Naive thymus-derived CD8-positive, alpha-beta T cell (primary cell): ENCODE measurements around the gene PGM2L1. TPM values are rescaled to one million over a fixed set of nuclear protein-coding genes. Genes with fewer than 3 reads are reported as not detected.
"Not testable (repeated sequence)": the region's sequence is repeated elsewhere in the genome, so short reads cannot be mapped to it uniquely, and the experiment has no call there.

Source experiments
- ATAC-seq, 2 donors: fragments of 150-1000 bp; cut with Tn5 transposase in 1 of 2; sonication (Bioruptor Pico), chemical (Tn5 transposase) in 1 of 2; 1 replicate in 1 of 2; 2 replicates in 1 of 2; pipeline ENCODE4 v1.10.0; 2021; ENCODE audit warnings: mild to moderate bottlenecking in 2 of 2, moderate library complexity in 2 of 2
- POLR2A ChIA-PET: fragments of 350-600 bp; sonication (Branson Sonifier 250); formaldehyde crosslinking; loops from one replicate; lab custom pipeline; 2021; ENCODE audit warnings: antibody characterized with exemption; lab: Charles Lee
- DNase-seq, 10 donors: peaks; one replicate each; pipeline versions ENCODE4 v3.0.0 to v3.0.0-alpha.2; 2020 to 2022
- H3K27ac Mint-ChIP-seq, 10 donors: one replicate each; pipeline ENCODE4 v1.8.0; 2020 to 2022; ENCODE audit warnings: mild to moderate bottlenecking in 10 of 10, mixed read lengths in 10 of 10, moderate library complexity in 4 of 10, inconsistent platforms in 1 of 10
- H3K27me3 Mint-ChIP-seq, 5 donors: one replicate each; pipeline ENCODE4 v1.8.0; 2021 to 2022; ENCODE audit warnings: mixed read lengths in 5 of 5
- H3K36me3 Mint-ChIP-seq, 3 donors: one replicate each; pipeline ENCODE4 v1.8.0; 2020 to 2022; ENCODE audit warnings: mixed read lengths in 3 of 3, mild to moderate bottlenecking in 2 of 3, inconsistent platforms in 1 of 3
- H3K4me1 Mint-ChIP-seq, 4 donors: one replicate each; pipeline ENCODE4 v1.8.0; 2021 to 2022; ENCODE audit warnings: mixed read lengths in 4 of 4
- H3K4me3 Mint-ChIP-seq, 10 donors: one replicate each; pipeline ENCODE4 v1.8.0; 2020 to 2022; ENCODE audit warnings: mild to moderate bottlenecking in 10 of 10, mixed read lengths in 10 of 10, moderate library complexity in 6 of 10, inconsistent platforms in 1 of 10
- H3K9me3 Mint-ChIP-seq, 9 donors: one replicate each; pipeline ENCODE4 v1.8.0; 2020 to 2022; ENCODE audit warnings: mixed read lengths in 9 of 9, mild to moderate bottlenecking in 3 of 9, inconsistent platforms in 1 of 9, moderate library complexity in 1 of 9
- polyA plus RNA-seq, 3 donors: library from polyadenylated mRNA; unstranded; fragments of 300-500 nt; fragmentation: Illumina TruSeq; gene quantifications; one replicate each; pipeline ENCODE4 v1.2.3, GENCODE V29; 2021
- total RNA-seq, 8 experiments: library from RNA in 2 of 8; stranded (reverse) in 2 of 8; gene quantifications; one replicate each; pipeline ENCODE4 v1.2.3 and lab custom pipeline; 2021 to 2026

PGM2L1 gene
- total and polyA plus RNA-seq, 5 experiments from 2014 or later, result 2.8 to 11.5 (median 2.9) TPM

DNA sequence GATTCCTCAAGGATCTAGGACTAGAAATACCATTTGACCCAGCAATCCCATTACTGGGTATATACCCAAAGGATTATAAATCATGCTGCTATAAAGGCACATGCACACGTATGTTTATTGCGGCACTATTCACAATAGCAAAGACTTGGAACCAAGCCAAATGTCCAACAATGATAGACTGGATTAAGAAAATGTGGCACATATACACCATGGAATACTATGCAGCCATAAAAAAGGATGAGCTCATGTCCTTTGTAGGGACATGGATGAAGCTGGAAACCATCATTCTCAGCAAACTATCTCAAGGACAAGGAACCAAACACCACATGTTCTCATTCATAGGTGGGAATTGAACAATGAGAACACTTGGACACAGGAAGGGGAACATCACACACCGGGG lies 32.4 kb downstream of the PGM2L1 start:
- H3K36me3 Mint-ChIP-seq, result peaks cover 6 to 52% (median 34%) of the 10 kb centered on the region in 3 donors
- H3K4me1 Mint-ChIP-seq, H3K4me3 Mint-ChIP-seq, H3K27ac Mint-ChIP-seq, ATAC-seq, POLR2A ChIA-PET, H3K9me3 Mint-ChIP-seq, H3K27me3 Mint-ChIP-seq, DNase-seq: not testable (repeated sequence)

DNA sequence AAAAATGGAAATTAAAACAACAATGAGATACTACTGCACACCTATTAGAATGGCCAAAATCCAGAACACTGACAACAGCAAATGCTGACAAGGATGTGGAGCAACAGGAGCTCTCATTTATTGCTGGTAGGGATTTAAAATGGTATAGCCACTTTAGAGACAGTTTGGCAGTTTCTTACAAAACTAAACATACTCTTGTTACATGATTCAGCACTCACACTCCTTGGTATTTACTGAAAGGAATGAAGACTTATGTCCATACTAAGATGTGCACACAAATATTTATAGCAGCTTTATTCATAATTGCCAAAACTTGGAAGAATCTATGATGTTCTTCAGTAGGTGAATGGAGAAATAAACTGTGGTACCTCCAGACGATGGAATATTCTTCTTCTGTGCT lies 40.8 kb downstream of the PGM2L1 start:
- no peaks in the 10 kb centered on the region for H3K27me3 Mint-ChIP-seq
- H3K27ac Mint-ChIP-seq, result no peak overlapping the region
- H3K4me1 Mint-ChIP-seq, result no peaks in the 10 kb centered on the region
- ATAC-seq (no peak), DNase-seq (no peak)
- POLR2A ChIA-PET, result no interaction called here
- H3K4me3 Mint-ChIP-seq, result no peak overlapping the region
- peaks cover 0 to 3% (median 0%) of the 10 kb centered on the region in 9 donors for H3K9me3 Mint-ChIP-seq
- H3K36me3 Mint-ChIP-seq, result peaks cover 6 to 67% (median 56%) of the 10 kb centered on the region in 3 donors

DNA sequence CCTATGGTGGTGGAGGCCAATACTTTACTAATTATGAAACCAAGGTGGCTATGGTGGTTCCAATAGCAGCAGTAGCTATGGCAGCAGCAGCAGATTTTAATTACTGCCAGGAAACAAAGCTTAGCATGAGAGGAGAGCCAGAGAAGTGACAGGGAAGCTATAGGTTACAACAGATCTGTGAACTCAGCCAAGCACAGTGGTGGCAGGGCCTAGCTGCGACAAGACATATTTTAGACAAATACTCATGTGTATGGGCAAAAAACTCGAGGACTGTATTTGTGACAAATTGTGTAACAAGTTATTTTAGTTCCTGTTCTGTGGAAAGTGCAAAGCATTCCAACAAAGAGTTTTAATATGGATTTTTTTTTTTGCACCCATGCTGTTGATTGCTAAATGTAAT lies 42.6 kb downstream of the PGM2L1 start:
- POLR2A ChIA-PET, result no interaction called here
- Mint-ChIP-seq H3K9me3 (no peaks in the 10 kb centered on the region), H3K4me1 (no peaks in the 10 kb centered on the region), H3K27ac (no peak overlapping the region), H3K4me3 (no peak overlapping the region), H3K36me3 (peaks cover 4 to 56% (median 47%) of the 10 kb centered on the region in 3 donors), H3K27me3 (no peaks in the 10 kb centered on the region)
- DNase-seq (no peak), ATAC-seq (no peak)

DNA sequence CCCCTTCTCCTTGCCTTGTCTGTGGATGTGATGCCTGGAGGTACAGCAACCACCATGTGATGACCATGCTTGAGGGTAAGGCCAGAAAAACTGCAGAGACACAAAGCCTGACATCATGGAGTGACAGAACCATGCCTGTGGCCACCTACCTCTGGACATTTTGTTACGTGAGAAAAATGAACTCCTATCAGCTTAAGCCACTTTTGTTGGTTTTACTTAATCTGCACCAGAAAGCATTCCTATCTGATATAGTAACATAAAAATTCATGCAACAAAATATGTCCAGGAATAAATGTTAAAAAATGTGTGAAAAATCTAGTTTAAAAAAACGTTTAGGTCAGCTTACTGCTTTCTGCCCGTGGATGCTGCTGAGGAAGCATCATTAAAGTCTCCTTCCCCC lies 44.2 kb downstream of the PGM2L1 start:
- no peak for DNase-seq
- Mint-ChIP-seq H3K9me3 (no peaks in the 10 kb centered on the region), H3K36me3 (peaks cover 4 to 49% (median 39%) of the 10 kb centered on the region in 3 donors), H3K4me1 (no peaks in the 10 kb centered on the region), H3K27ac (no peak overlapping the region), H3K27me3 (no peaks in the 10 kb centered on the region), H3K4me3 (no peak overlapping the region)
- ATAC-seq, result no peak
- POLR2A ChIA-PET, result no interaction called here

DNA sequence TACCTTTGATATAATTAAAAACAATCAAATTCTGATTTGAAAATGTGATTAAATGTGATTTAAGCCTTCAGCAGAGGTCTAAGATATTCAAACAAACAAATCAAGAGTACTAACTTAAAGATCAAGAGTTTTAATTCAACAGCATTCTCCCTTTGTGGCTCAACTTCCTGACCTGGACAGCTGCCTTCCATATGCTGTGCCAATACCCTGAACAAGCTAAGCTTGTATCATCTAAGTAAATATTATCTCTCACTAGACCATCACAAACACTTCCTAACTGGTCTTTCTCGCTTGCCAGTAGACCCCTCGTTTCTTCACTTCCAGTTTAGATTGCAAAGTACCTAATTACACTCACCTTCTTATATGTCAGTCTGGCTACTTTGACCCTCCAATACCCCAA lies 50.9 kb downstream of the PGM2L1 start:
- no peaks in the 10 kb centered on the region for H3K4me1 Mint-ChIP-seq
- H3K27me3 Mint-ChIP-seq, result no peaks in the 10 kb centered on the region
- no peak overlapping the region for H3K27ac Mint-ChIP-seq
- H3K36me3 Mint-ChIP-seq, result peaks cover 17 to 54% (median 30%) of the 10 kb centered on the region in 3 donors
- H3K9me3 Mint-ChIP-seq, result no peaks in the 10 kb centered on the region
- DNase-seq (no peak), ATAC-seq (no peak)
- no peak overlapping the region for H3K4me3 Mint-ChIP-seq
- POLR2A ChIA-PET, result no interaction called here

DNA sequence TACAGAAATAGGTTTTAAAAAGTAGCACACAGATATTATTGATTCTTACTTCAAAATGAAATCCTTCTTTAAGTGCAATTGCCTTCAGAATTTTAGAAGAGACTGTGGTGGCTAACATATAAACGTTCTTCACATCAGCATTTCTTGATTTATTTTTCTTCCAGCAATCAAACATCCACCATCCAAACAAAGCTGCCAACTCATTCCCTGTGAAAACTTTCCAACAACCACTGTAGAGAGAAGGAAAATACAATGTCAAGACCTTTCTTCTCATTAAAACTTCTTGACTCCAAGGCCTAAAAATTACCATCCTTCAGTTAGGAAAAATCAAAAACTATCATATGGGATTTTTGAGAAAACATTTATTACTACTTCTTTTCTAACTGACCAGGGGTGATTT lies 52.8 kb downstream of the PGM2L1 start:
- DNase-seq (no peak), ATAC-seq (no peak)
- Mint-ChIP-seq H3K36me3 (peaks cover 16 to 61% (median 28%) of the 10 kb centered on the region in 3 donors), H3K4me3 (no peak overlapping the region), H3K27me3 (no peaks in the 10 kb centered on the region), H3K9me3 (no peaks in the 10 kb centered on the region), H3K27ac (peak overlapping the region in 1 of 10 donors; percentile 60), H3K4me1 (no peaks in the 10 kb centered on the region)
- POLR2A ChIA-PET, result no interaction called here

DNA sequence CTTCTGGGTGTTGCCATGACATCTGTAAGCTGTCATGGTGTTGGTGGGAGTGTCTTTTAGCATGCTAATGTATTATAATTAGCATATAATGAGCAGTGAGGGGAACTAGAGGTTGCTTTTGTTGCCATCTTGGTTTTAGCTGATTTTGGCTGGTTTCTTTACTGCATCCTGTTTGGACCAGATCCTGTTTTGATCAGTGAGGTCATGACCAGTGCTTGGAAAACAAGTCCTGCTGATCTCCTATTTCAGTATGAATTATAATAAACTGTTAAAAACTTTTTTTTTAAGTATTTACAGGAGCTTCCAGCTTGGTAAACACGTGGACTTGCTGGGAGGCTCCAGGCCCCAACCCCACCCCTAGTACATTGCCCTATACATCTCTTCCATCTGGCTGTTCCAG lies 56.3 kb downstream of the PGM2L1 start:
- no peaks in the 10 kb centered on the region for H3K27me3 Mint-ChIP-seq
- no peak overlapping the region for H3K27ac Mint-ChIP-seq
- H3K4me3 Mint-ChIP-seq, result no peak overlapping the region
- POLR2A ChIA-PET, result no interaction called here
- H3K4me1 Mint-ChIP-seq, result no peaks in the 10 kb centered on the region
- no peaks in the 10 kb centered on the region for H3K9me3 Mint-ChIP-seq
- peaks cover 18 to 82% (median 33%) of the 10 kb centered on the region in 3 donors for H3K36me3 Mint-ChIP-seq
- ATAC-seq (no peak), DNase-seq (no peak)

DNA sequence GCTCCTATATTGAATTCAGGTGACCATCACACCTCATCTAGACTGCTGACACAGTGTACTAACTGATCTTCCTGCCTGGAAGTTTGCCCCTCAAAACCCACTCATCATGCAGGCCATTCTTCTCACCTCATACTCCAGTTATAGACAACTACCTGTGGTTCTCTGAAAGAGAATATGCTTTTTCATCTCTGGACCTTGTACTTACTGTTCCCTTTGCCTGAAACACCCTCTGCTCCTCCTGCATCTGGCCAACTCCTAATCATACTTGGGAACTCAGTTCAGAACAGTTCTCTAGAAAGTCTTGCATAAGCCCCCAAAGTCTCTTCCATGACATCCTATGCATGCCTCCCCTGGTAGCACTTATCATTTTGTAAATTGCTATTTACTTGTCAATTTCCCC lies 58.6 kb downstream of the PGM2L1 start:
- Mint-ChIP-seq H3K27ac (no peak overlapping the region), H3K9me3 (no peaks in the 10 kb centered on the region), H3K36me3 (peaks cover 10 to 78% (median 29%) of the 10 kb centered on the region in 3 donors), H3K27me3 (no peaks in the 10 kb centered on the region), H3K4me1 (no peaks in the 10 kb centered on the region), H3K4me3 (no peak overlapping the region)
- DNase-seq, result no peak
- ATAC-seq, result no peak
- POLR2A ChIA-PET, result no interaction called here

DNA sequence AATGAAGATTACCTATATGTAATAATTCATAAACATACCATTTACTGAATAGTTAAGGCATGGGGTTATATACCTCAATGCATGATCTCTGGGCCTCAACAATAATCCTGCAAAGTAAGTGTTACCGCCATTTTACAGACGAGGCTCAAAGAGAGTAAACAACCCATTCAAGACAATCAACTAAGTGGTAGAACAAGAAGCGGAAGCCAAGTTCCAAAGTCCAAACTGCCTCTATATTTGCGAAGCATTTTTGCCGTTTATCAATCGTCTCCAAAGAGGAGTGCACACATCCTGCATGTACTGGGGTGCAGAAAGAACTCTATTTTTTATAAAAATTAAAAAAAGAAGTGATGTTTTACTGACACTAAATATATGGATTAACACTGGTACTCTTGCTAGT lies 59.3 kb downstream of the PGM2L1 start:
- no peak overlapping the region for H3K27ac Mint-ChIP-seq
- DNase-seq (no peak), ATAC-seq (no peak)
- H3K9me3 Mint-ChIP-seq, result no peaks in the 10 kb centered on the region
- H3K4me1 Mint-ChIP-seq, result no peaks in the 10 kb centered on the region
- peaks cover 4 to 72% (median 26%) of the 10 kb centered on the region in 3 donors for H3K36me3 Mint-ChIP-seq
- POLR2A ChIA-PET, result no interaction called here
- H3K27me3 Mint-ChIP-seq, result no peaks in the 10 kb centered on the region
- no peak overlapping the region for H3K4me3 Mint-ChIP-seq

DNA sequence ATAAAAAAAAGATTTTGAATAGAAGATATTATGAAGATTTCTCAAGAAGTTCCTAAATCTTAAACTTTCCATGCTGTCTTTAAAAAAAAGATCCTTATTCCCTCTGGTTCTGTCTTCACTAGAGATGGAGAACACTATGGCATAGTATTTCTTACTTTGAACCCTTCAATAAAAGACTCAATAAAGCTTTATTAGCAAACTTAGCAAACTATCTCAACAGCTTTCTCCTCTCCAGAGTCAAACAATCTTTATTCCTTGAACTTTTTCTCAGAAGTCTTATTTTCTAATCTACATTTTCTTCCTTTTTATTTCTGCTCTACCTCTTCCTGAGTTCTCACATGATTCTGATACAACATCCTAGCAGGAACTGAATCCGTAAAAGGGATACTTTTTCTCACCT lies 65.0 kb downstream of the PGM2L1 start:
- Mint-ChIP-seq H3K27ac (no peak overlapping the region), H3K36me3 (peaks cover 0 to 29% (median 8%) of the 10 kb centered on the region in 3 donors), H3K4me3 (no peak overlapping the region)

DNA sequence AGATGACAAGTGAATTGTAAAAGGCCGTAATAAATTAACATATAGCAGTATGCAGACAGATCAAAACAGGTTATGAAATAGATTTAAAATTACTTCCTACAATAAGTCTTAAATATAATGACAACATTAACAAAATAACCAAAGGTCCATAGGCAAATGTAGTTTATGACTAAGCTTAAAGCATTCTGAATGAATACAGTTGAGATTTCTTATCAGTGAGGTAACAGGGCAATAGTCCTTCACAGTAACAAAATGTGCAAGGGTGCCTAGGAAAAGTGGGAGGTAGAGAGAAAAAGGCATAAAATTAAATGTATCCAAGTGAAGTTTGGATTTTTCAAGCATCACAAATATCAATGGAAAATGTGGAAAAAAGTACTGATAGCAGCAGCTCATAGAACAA lies 65.9 kb downstream of the PGM2L1 start:
- no peak for DNase-seq
- Mint-ChIP-seq H3K4me1 (no peaks in the 10 kb centered on the region), H3K27ac (no peak overlapping the region), H3K36me3 (peaks cover 0 to 22% (median 6%) of the 10 kb centered on the region in 3 donors), H3K4me3 (no peak overlapping the region), H3K9me3 (no peaks in the 10 kb centered on the region), H3K27me3 (no peaks in the 10 kb centered on the region)
- ATAC-seq, result no peak
- POLR2A ChIA-PET, result interaction anchor here (0.5 kb wide), 1 partner anchor 100 kb away, joined by 6 read pairs; no protein-coding TSS in a partner anchor

More for the DNA sequence above, 65.0 kb downstream of the PGM2L1 start:
- DNase-seq (no peak), ATAC-seq (no peak)
- POLR2A ChIA-PET, result no interaction called here
- Mint-ChIP-seq H3K4me1 (no peaks in the 10 kb centered on the region), H3K27me3 (no peaks in the 10 kb centered on the region), H3K9me3 (no peaks in the 10 kb centered on the region)

DNA sequence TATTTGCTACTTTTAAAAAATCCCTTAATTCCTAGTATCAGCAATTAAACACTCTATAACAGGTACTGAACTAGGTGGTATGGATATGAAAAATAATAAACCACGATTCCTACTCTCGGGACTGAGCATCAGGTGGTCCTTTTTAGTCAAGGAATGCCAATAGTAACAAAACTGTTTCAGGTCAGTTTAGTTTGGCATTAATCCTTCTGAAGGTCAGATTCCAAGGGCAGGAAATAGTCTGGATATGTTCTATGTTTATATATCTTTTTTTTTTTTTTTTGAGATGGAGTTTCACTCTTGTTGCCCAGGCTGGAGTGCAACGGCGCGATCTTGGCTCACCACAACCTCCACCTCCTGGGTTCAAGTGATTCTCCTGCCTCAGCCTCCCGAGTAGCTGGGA lies 67.2 kb downstream of the PGM2L1 start:
- H3K9me3 Mint-ChIP-seq, H3K27me3 Mint-ChIP-seq, H3K4me3 Mint-ChIP-seq, H3K27ac Mint-ChIP-seq, POLR2A ChIA-PET, DNase-seq, H3K4me1 Mint-ChIP-seq, H3K36me3 Mint-ChIP-seq, ATAC-seq: not testable (repeated sequence)

DNA sequence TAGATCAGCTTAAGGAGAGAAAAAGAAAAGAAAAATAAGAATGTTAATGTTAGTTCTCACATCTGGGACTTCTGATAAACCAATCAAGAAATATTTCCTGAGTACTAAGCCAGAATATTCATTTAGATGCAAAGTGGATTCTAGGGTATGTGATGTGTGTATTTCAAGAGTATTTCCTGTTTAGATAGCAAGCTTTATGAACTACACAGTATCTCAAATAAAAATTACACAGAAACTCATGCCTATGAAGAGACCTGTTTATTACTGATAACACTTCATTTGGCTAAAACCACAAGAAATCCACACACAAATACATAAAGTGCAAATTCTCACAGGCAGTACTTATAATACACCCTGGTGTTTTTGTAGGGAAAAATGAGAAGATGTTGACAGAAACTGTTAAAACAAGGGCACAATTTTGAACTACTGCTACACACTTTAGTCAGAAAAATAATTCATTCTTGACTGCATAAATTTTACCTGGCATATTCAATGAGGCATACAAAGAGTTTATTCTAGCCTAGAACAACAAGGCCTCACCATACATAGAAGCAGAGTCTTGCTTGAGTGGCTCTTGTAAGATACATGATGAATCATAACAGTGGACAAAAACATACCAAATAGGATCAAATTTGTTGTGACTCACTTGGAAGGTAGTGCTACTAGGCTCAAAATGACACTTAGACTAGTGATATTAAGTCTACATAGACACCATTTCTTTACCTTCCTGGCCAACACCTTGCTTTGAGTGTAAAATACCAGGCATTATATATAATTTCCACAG lies 68.0 kb downstream of the PGM2L1 start:
- ATAC-seq, result no peak
- no peak for DNase-seq
- POLR2A ChIA-PET, result no interaction called here
- H3K27me3 Mint-ChIP-seq, result peaks cover 0 to 2% (median 0%) of the 10 kb centered on the region in 5 donors
- H3K9me3 Mint-ChIP-seq, result no peaks in the 10 kb centered on the region
- no peaks in the 10 kb centered on the region for H3K4me1 Mint-ChIP-seq
- H3K36me3 Mint-ChIP-seq, result peaks cover 0 to 8% (median 0%) of the 10 kb centered on the region in 3 donors
- H3K27ac Mint-ChIP-seq, result peak overlapping the region in 1 of 10 donors; percentile 16
- no peak overlapping the region for H3K4me3 Mint-ChIP-seq

DNA sequence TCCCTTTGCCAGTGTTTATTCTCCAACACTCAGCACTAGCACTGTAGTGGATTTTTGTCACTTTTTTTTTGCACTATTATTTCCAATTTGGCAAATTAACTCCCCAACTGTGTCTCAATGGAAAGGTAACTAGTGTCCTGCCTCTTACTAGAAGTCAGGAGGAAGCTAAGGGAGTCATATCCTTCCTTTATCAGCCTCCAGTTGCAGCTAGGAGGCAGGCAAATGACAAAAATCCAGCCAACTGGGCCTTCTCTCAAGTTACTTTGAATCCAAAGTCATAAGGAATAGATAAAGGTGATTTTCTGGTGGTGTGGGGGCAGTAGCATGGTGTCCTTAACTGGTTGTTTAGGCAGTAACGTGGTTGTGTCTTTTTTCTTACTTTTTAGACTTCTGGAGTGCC lies 71.2 kb downstream of the PGM2L1 start:
- peaks cover 0 to 13% (median 3%) of the 10 kb centered on the region in 5 donors for H3K27me3 Mint-ChIP-seq
- H3K4me3 Mint-ChIP-seq, result no peak overlapping the region
- H3K27ac Mint-ChIP-seq, result peak overlapping the region in 1 of 10 donors; percentile 8
- ATAC-seq (no peak), DNase-seq (no peak)
- H3K36me3 Mint-ChIP-seq, result peaks cover 0 to 3% (median 0%) of the 10 kb centered on the region in 3 donors
- H3K9me3 Mint-ChIP-seq, result no peaks in the 10 kb centered on the region
- H3K4me1 Mint-ChIP-seq, result peaks cover 0 to under 1% (median 0%) of the 10 kb centered on the region in 4 donors
- POLR2A ChIA-PET, result no interaction called here
